SH-SY5Y (cell line): ENCODE data around the gene PARP9.

Source experiments
- GATA2 ChIP-seq: IDR thresholded peaks from 2 replicates; pipeline ENCODE4 v1.6.1; 2011; ENCODE audit warnings: mild to moderate bottlenecking, low read depth, low read length
- GATA3 ChIP-seq: IDR thresholded peaks from 2 replicates; pipeline ENCODE4 v1.6.1; 2011; ENCODE audit warnings: low read depth, mild to moderate bottlenecking, low read length, moderate library complexity

PARP9 gene

GRCh38 chr3:122488262-122488973 is 75.7 kb downstream of the PARP9 start:
- no peak for TF ChIP-seq GATA2
- TF ChIP-seq GATA3 = no peak

GRCh38 chr3:122484985-122485384 is 79.1 kb downstream of the PARP9 start:
- TF ChIP-seq GATA2 (no peak), GATA3 (no peak)

- TF ChIP-seq GATA3 (no peak), GATA2 (no peak)
Observed at GRCh38 chr3:122481390-122481789, 82.7 kb downstream of the PARP9 start.
